ENCODE measurements around the gene S100PBP. TPM values are rescaled to one million over a fixed set of nuclear protein-coding genes. Genes with fewer than 3 reads are reported as not detected.

S100PBP gene
- total and polyA plus RNA-seq, 2 of the 4 experiments (the other 2 are of a cell fraction): 13.9 to 20.3 TPM

DNA sequence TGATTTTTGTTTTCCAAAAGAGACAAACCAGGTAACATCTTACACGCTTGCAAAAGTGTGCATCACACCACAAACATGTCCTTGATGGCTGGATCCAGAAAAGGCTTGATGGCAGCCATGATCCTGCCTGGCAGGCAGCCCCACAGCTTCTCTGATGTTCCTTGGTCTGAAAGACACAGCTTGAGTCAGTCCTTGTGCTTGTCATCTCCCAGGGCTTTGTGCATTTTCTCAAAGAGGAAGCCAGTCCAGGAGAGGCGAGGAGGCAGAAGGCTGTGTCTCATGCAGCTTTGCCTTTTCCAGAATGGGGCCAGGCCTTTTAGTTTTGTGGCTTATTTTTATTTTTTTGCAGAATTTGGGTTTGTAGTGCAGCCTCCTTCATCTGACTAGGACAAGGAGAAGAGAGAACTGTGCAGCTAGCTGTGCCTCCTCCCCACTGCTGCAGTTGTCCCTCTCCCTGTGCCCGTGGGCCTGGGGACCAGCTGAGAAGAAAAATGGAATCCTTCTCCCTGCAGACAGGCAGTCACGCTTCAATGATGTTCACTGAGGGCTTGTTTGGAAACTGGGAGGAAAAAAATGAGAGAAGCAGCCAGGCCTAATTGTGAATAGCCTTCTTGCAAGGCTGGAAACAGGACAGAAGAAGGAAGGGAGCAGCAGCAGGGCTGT lies 45.9 kb downstream of the S100PBP start:
- no peaks in the 10 kb centered on the region for H4K20me1 ChIP-seq (ENCODE audit: insufficient read depth, low read length)
- no peak for TF ChIP-seq RCOR1 (IDR thresholded peaks at IDR 0.05; ENCODE audit: insufficient replicate concordance, low read length)
- TF ChIP-seq SMC3 (IDR thresholded peaks at IDR 0.05; ENCODE audit: low read depth, low read length): no peak
- no peak for TF ChIP-seq FOS (IDR thresholded peaks at IDR 0.05; ENCODE audit: low read depth, low read length)
- no peak for TF ChIP-seq RAD21 (IDR thresholded peaks at IDR 0.05; ENCODE audit: low read length)
- TF ChIP-seq CHD1 (IDR thresholded peaks at IDR 0.05; ENCODE audit: low read depth, low read length): no peak
- no peak for TF ChIP-seq MXI1 (IDR thresholded peaks at IDR 0.05; ENCODE audit: borderline replicate concordance, low read depth, low read length)
- no peak for TF ChIP-seq NFE2L2 (IDR thresholded peaks at IDR 0.05; ENCODE audit: low read depth, low read length)
- TF ChIP-seq, protein P1, sequence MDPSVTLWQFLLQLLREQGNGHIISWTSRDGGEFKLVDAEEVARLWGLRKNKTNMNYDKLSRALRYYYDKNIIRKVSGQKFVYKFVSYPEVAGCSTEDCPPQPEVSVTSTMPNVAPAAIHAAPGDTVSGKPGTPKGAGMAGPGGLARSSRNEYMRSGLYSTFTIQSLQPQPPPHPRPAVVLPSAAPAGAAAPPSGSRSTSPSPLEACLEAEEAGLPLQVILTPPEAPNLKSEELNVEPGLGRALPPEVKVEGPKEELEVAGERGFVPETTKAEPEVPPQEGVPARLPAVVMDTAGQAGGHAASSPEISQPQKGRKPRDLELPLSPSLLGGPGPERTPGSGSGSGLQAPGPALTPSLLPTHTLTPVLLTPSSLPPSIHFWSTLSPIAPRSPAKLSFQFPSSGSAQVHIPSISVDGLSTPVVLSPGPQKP (IDR thresholded peaks at IDR 0.05; ENCODE audit: borderline replicate concordance, low read depth, low read length): no peak
- TF ChIP-seq, protein P2, sequence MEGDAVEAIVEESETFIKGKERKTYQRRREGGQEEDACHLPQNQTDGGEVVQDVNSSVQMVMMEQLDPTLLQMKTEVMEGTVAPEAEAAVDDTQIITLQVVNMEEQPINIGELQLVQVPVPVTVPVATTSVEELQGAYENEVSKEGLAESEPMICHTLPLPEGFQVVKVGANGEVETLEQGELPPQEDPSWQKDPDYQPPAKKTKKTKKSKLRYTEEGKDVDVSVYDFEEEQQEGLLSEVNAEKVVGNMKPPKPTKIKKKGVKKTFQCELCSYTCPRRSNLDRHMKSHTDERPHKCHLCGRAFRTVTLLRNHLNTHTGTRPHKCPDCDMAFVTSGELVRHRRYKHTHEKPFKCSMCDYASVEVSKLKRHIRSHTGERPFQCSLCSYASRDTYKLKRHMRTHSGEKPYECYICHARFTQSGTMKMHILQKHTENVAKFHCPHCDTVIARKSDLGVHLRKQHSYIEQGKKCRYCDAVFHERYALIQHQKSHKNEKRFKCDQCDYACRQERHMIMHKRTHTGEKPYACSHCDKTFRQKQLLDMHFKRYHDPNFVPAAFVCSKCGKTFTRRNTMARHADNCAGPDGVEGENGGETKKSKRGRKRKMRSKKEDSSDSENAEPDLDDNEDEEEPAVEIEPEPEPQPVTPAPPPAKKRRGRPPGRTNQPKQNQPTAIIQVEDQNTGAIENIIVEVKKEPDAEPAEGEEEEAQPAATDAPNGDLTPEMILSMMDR (conservative IDR thresholded peaks at IDR 0.05; ENCODE audit: low read depth, low read length): no peak
- no peak for TF ChIP-seq MAFK (IDR thresholded peaks at IDR 0.05; ENCODE audit: low read depth, low read length)
- TF ChIP-seq CEBPB (IDR thresholded peaks at IDR 0.05; ENCODE audit: low read depth, low read length): no peak
- no peak for TF ChIP-seq RFX5 (IDR thresholded peaks at IDR 0.05; ENCODE audit: low read depth, low read length)
- no peak for TF ChIP-seq POLR2A (IDR thresholded peaks at IDR 0.05; ENCODE audit: low read depth, low read length)
- TF ChIP-seq, protein P3, sequence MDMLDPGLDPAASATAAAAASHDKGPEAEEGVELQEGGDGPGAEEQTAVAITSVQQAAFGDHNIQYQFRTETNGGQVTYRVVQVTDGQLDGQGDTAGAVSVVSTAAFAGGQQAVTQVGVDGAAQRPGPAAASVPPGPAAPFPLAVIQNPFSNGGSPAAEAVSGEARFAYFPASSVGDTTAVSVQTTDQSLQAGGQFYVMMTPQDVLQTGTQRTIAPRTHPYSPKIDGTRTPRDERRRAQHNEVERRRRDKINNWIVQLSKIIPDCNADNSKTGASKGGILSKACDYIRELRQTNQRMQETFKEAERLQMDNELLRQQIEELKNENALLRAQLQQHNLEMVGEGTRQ (IDR thresholded peaks at IDR 0.05; ENCODE audit: low read depth, low read length): no peak
- H3K27ac ChIP-seq (ENCODE audit: insufficient read depth, low read length): no peak overlapping the region
- no peak overlapping the region for H4K8ac ChIP-seq (ENCODE audit: low read depth in 2 of 2, low read length in 2 of 2)
- no peak overlapping the region for H3K14ac ChIP-seq (replicated peaks; ENCODE audit: low read depth, low read length)
- H3K4me2 ChIP-seq (ENCODE audit: low read depth, low read length): no peak overlapping the region
- H3K9me1 ChIP-seq (ENCODE audit: insufficient read depth, low read length): peaks cover 11% of the 10 kb centered on the region; the same call in 1 of the 2 replicates
- no peak overlapping the region for H2BK5ac ChIP-seq (ENCODE audit: low read depth, low read length, poor library complexity, severe bottlenecking)
- H3K4me1 ChIP-seq (ENCODE audit: control insufficient read depth, insufficient read depth, low read length): peaks cover 7% of the 10 kb centered on the region
- no peak for ATAC-seq (ENCODE audit: low read depth)
- ChIA-PET POLR2A (ENCODE audit: unreplicated experiment) (no interaction called here), CTCF (no interaction called here)
- H3K36me3 ChIP-seq (ENCODE audit: control insufficient read depth, insufficient read depth, low read length): peaks cover 19% of the 10 kb centered on the region
- no TSS peak for BruUV-seq (replicated peaks)
- H3K18ac ChIP-seq (ENCODE audit: low read depth, low read length): no peak overlapping the region
- H2BK20ac ChIP-seq (ENCODE audit: low read depth, low read length): no peak overlapping the region
- DNase-seq: no peak
- H3K27me3 ChIP-seq (ENCODE audit: control insufficient read depth, insufficient read depth, low read length): no peaks in the 10 kb centered on the region
- no peaks in the 10 kb centered on the region for H3K9me3 ChIP-seq (ENCODE audit: control insufficient read depth, insufficient read depth, low read length)
- no peak overlapping the region for H3K4ac ChIP-seq (ENCODE audit: low read depth, low read length)
- H2AK5ac ChIP-seq (ENCODE audit: low read depth, low read length): no peak overlapping the region
- H2BK15ac ChIP-seq (ENCODE audit: low read depth, low read length): no peak overlapping the region
- WGBS, 2 experiments (ENCODE audit: extremely low coverage in 2 of 2, insufficient read length in 1 of 2): 100% methylated on average over 1 of the region's 4 CpGs; no CpG with 5 or more reads in 1 of the 2 experiments
- dilution Hi-C loops (cut with HindIII; ENCODE audit: low sequenced_read_pairs, unreplicated experiment) (no loop called here), in situ Hi-C loops (cut with MboI; ENCODE audit: low sequenced_read_pairs) (no loop called here), intact Hi-C loops (cut with micrococcal nuclease) (no loop called here)
- no peak overlapping the region for H3K4me3 ChIP-seq (ENCODE audit: insufficient read depth, low read depth, low read length)
- no peak overlapping the region for H2BK120ac ChIP-seq (ENCODE audit: low read depth, low read length)
- no peak overlapping the region for H3K23ac ChIP-seq (ENCODE audit: low read depth, low read length)
- H4K5ac ChIP-seq (ENCODE audit: low read depth, low read length): no peak overlapping the region
- no peak overlapping the region for H3K9ac ChIP-seq (ENCODE audit: low read depth, low read length)
- H2AK9ac ChIP-seq (replicated peaks; ENCODE audit: low read depth, low read length, poor library complexity): no peak overlapping the region
- no peak overlapping the region for H4K91ac ChIP-seq (ENCODE audit: insufficient read depth, low read depth, low read length)
- no peak overlapping the region for H2AFZ ChIP-seq (replicated peaks; ENCODE audit: low read length, poor library complexity)
- H3K79me1 ChIP-seq (ENCODE audit: low read depth in 1 of 2, low read length in 2 of 2): no peaks in the 10 kb centered on the region
- H3K56ac ChIP-seq (ENCODE audit: extremely low read depth, insufficient read depth, low read length): no peak overlapping the region
